ENCODE measurements around the gene FXYD2.
"Not testable (repeated sequence)": the region's sequence is repeated elsewhere in the genome, so short reads cannot be mapped to it uniquely, and the experiment has no call there.

FXYD2 gene

DNA sequence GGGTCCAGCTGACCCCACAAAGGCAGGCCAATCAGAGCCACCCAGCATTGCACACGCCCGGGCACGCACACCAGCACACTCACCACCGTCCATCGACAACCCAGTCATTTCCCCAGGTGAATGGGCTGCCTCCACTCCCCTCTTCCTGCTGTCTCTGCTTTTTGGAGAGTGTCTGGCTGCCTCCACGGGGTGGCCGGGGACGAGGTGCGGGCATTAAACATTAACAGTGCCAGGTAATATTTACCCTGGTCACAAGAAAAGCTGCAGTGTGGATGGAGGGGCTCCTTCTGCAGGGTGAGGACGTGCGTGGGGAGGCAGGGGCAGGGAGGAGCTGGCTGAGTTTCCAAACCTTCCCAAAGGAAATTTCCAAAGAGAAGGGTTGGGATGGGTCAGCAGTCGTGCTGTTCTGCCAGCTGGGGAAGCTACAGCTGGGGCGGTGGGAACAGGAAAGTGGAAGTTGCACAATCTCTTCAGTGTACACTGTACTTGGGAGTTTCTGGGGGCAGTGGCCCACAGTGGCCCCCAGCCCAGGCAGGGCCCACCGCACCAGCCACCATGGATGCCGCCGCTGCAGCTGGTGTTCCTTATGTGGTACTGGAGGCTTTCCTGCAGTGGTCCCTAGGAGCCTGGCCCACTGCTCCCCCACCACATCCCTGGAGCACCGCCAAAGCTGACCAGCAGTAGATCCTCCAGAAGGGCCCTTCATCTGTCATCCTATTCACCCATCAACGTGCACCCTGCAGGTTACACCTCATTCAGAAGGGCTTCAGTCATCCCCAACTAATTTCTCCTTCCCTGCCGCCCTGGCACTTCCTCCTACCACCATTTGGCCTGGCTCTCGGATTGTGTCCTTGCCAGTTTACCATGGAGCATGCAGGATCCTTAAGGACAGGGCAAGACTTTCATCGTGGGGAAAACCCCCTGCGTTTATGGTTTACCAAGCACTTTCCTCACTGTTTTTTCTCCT, at the start of gene FXYD2:
FXYD2 (minus strand) TSS at position 174 of the 967 bp plus-strand sequence; CDS start at position 108, 66 bp downstream.
- no peak for DNase-seq

DNA sequence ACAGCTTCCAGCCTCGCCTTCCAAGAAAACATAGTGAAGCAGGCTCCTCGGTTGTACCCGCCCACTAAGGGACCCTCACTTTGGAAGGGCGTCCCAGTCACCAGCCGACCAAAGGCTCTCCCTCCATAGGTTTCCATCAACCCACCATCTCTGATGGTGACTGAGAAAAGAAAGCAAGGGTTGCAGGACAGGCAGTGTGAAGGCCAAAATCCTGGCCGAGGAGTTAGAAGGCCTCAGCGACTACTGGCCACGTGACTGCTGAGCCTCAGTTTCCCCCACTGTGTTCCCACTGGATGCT, 49.2 kb upstream of the FXYD2 start:
- DNase-seq: no peak

DNA sequence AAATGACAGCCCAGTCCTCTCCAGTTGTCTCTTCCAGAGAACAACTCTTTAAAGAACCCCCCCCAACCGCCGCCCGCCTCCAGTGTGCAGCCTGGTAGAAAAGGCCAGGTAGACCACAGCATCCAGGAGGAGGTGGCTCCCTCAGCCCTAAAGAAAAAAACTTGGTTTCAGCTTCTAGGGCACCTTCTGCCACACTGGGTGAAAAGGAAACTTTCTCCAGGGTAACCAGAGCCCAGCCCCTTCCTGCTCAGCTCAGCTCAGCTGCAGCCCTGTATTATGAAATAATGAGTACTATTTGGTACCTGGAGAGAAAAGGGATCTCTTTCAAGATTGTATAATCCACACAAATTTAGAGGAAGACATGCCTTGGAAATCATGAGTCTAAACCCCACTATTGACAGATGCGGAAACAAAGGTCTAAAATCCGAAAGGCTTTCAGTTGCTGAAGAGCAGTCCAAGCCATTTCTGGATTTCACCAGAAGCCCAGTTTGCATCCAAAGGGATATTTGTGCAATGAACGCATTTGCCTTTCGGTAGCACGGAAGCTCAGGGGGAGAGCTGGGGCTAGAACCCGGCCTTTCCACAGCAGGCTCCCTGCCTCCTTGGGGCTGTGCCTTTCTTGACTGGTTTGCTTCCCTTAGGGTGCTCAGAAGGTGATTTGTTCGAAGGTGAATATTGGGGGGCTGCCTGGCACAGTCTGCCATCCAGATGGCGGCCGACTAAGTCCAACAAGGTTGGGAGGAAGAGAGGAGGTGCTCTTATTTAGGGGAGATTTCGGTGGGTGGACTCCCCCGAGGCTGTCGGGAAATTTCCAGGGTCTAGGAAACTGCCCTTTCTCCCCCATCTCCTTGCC, 48.7 kb upstream of the FXYD2 start:
- DNase-seq: no peak

DNA sequence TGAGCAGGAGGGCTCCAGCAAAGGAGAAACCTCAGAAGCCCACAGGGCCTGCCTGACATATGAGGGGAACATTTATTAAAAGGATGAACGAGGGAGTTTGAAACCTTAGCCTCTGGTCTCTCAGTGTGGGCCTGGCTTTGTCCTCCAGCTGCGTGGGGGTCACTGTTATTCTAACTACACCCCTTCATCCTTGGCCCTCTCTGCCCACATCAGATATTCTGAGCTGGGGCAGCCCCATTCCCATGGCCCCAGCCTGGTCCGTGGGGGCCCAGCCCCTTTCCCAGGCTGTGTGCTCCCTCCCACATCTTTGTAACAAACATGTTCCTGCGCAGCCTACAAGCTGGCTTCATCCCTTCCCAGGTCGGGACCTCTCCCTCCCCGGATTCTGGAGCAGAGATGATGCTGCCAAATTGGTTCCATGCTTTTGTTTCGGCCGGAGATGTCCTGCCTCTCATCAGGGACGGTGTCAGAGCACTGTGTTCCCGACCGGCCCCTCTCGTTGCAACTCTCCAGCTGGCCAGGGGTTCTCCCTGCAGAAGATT, 47.9 kb upstream of the FXYD2 start:
- DNase-seq: no peak

DNA sequence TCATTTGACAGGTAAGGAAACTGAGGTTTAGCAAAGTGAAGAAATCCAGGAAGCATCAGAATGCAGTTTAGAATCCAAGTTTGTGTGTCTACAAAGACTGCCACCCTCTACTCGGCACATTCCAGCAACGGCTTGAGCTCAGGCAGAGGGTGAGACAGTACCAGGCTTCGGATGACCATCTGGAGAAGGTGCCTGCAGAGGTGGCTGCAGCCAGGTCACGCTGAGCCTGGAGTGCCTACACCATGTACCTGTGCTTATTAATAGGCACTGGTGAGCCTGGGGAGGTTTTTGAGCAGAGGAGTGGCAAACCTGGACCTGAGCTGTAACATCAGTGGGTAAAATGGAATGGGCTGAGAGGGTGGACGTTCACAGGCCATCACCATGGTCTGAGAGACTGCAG, 47.2 kb upstream of the FXYD2 start:
- no peak for DNase-seq

DNA sequence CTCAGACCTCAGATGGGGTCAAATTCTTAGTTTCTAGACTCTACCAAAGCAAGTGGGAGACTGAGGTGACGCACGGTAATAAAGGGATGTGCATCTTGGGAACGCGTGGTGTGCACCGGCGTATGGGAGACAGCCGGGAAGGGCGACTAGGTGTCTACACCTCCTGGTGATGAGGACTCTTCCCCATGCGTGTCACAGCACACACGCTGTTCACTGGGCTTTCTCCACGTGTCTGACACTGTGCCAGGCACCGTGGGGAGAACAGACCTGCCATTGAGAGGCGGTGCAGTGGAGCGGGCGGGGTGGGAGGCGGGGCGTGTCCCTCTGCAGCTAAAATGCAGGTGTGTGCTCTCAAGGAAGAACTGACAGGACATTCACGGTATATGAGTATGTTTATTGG, 46.6 kb upstream of the FXYD2 start:
- no peak for DNase-seq

DNA sequence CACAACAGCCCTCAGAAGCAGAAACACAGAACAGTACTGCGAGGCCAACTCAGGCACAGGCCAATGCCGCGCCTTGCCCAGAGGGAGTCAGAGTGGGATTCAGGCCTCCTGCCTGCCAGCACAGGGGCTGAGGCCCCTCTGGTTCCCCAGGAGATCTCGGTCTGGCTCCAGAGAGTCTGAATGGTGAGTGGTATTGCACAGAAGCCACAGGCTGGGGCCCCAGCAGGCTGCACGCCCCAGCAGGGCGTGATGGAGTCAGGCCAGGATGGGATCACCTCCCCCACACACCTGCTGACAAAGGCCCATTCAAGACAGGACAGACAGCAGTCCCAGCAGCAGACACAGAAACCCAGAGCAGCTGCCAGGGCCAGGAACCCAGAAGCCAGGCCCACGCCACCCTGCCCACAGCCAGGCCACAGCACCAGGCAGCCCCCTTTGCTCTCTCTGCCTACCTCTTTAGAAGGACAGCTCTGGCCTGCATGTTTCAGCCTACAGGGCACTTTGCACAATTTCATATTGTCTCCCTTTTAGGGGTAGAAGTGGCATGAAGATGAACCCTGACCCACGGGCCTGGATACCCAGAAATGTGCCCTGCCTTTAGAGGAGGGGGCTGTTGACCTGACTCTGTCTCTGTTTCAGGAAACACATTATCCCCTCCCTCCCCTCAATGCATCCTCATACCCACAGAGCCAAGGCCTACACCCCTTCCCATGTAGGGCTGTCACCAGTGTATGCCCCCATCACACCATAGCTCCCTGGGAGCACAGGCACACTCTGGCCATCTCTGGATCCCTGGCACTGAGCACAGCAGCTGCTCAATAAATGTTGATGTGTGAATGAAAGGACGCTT, 45.8 kb upstream of the FXYD2 start:
- DNase-seq: no peak

DNA sequence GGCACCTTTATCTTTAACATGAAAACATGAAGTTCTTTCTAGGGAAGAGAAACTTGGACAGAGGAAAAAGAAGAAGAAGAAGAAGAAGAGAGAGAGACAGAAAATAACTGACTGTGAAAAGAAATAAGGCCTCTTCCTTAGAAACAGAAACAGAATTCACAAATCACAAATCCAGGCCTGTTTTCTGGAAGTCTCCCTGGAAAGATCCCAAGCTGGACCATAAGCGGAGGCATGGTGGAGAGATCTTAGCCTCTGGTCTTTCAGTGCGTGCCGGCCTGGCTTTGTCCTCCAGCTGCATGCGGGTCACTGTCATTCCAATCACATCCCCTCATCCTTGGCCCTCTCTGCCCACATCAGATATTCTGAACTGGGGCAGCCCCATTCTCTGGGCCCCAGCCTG, 45.1 kb upstream of the FXYD2 start:
- no peak for DNase-seq

DNA sequence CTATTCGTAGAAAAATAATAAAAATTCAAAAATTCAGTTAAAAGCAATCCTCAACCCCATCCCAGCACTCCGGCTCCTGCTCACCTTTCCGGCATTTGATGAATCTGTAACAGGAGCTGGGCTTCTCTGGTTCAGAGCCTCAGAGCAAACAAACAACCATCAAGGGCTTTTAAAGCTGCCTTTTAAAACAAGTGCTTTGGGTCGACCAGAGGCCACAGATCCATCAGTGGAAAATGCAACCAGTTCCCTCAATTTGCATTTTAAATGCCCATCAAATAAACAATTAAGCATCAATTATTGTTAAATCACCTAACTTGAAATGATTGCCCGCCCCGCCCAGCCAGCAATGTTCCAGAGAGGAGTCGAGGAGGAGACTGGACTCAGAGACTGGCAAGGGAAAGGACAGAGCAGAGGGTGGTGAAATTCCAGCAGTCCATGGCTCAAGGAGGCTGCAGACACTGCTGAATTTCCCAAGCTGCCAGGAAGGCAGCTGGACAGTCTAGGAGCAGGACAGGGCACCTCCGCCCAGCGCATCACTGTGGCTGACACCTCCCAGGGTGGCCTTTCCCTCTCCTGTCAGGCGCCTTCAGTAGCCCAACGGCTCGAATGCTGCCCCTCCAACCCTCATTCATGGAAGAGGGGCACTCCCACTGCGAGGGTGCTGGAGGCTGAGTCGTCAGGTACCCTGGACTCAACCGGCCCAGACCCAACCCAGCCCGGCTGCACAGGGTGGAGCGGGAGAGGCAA, 44.4 kb upstream of the FXYD2 start:
- no peak for DNase-seq

DNA sequence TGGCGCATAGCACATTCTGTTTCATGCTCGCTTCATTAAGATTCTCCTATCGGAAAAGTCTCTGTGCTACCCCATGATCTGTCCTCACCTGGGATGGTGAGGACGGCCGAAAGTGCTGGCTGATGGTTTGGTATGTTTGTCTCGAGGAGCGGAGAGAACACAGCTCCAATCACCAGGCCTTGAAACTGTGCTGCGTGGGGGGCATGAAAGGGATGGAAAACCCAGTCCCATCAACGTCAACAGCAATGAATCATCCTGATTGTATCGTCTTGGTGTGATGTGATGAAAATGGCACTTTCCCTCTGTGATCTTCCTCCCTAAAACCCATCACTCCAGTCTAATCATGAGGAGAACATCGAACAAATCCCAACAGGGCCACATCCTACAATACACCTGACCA, 43.5 kb upstream of the FXYD2 start:
- no peak for DNase-seq

DNA sequence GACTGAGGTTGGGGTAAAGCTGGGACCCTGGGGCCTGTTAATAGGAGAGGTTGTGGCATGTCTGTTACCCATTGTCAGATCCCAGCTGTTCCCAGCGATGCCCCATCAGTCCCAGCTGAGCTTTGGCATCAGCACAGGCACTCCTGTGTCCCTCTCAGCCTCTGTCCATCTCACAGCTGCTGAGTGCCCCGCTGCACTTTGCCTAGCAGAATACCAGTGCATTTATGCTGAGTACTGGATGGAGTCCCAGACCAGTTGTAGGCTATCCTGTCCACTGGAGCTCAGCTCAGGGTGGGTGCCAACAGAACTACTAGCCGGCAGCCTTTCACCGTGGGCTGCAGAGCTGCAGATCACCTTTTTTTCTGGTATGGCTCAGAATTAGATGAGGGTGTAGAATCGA, 42.0 kb upstream of the FXYD2 start:
- no peak for DNase-seq

DNA sequence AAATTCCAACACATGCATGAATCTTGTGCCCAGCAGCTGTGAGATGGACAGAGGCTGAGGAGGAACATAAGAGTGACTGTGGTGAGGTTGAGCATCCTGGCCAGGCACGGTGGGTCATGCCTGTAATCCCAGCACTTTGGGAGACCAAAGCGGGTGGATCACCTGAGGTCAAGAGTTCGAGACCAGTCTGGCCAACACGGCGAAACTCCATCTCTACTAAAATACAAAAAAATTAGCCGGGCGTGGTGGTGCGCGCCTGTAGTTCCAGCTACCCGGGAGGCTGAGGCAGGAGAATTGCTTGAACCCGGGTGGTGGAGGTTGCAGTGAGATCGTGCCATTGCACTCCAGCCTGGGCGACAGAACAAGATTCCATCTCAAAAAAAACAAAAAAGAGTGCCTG, 41.0 kb upstream of the FXYD2 start:
- DNase-seq: not testable (repeated sequence)

DNA sequence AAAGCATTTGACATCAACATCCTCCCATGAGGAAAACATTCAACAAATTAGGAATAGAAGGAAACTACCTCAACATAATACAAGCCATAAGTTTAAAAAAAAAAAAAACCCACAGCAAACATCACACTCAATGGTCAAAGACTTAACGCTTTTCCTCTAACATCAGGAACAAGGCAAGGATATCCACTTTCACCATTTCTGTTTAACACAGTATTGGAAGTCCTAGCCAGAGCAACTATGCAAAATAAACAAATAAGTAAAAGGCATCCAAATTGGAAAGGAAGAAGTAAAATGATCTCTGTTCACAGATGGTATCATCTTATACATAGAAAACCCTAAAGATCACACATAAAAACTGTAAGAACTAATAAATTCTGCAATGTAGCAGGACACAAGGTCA, 38.8 kb upstream of the FXYD2 start:
- no peak for DNase-seq

DNA sequence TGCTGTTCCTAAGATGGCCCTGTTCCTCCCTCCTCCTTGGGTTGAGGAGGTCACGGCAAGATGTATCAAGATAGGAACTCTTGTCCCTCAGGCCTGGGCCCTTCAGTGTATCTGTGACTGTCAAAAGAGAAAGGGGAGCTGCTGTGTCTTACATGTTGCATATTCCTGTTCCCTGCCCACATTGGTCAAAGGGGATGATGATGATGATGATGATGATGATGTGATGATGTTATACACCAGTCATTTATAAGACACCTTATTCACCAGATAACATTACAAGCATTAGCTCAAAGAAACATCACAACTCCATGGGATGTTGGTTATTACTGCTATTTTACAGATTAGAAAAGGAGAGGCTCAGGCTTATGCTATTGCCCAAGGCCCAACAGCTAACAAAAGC, 38.2 kb upstream of the FXYD2 start:
- DNase-seq: no peak

DNA sequence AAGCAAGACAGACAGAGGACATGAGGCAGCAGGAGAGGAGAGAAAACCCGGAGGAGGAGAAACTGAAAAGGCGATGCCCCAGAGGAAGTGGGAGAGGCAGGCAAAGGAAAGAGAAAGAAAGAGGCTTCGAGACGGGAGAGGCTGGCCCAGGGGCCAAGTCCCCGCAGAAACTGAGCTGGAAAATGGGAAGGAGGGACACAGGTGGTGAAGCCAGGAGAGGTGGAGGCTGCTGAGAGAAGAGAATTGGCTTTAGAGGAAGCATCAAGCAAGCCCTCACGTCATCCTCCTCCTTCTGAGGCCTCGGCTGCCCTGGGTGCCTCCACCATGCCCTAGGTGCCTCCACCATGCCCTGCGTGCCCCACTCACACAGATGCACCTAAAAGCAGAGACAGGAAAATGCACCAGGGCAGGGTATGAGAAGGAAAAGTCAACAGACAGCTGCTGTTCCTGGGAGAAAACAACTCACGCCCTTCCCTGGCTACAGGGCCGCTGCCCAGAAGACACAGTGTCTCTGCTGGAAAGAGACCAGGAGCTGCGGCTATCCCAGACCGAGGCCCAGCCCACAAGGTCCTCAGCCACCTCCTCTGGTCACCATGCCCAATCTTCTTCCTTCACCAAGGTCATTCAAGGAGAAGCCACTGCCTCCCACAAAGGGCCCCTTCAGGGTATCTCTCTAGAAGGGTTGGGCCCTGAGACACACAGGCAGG, 37.6 kb upstream of the FXYD2 start:
- DNase-seq: no peak

DNA sequence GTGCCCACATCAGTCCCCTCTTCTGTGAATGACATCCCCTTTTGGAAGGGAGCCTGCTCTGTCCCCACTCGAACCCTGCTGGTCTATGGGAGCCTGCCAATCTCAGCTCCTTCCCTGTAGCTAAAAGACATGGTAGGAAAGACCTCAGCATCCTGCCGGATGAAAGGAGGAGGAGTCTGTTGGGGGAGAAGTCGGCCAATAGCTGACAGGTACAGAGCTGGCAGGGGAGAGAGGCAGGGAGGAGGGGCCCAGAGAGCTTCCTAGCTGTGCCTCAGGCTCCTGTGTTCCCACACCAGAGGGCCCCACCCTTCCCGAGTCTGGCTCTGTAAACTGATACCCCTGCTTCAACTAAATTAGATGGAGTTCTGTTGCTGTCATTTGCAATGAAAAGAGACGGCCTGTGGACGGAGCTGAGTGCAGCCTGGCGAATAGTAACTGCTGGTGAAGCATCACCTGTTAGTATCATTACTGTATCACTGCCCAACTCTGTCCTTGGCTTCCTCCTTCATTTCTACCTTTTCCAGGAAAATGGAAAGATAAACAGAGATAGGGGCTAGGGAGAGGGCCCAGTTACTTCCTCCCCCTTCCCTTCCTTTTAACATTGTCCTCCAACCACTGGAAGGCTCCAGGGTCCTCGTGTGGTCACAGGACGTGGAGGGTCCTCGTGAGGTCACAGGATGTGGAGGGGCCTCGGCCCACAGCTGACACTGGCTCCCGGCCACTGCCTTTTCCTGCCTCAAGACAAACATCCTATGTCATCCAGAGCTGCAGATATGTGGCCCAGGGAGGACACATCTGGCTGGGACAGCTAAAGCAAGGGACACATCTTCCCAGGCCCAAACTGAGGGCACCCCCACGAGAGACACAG, 36.8 kb upstream of the FXYD2 start:
- no peak for DNase-seq

DNA sequence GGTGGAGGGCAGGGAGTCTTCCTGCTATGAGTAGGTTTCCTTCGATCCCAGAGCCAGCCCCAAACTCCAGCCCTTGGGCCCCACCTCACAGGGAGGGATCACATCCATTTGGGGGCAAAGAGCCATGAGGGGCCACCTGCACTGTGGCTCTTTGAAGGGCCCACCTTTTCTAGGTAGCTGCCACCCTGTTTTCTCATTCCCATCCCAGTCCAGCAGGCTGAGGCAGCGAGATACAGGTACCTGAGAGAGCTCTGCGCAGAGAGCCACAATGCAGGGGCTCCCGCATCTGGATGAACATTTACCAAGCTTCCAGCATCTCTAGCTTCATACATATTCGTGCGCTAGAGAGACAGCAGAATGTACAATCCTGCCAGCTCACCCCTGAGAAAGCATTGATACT, 35.6 kb upstream of the FXYD2 start:
- no peak for DNase-seq

DNA sequence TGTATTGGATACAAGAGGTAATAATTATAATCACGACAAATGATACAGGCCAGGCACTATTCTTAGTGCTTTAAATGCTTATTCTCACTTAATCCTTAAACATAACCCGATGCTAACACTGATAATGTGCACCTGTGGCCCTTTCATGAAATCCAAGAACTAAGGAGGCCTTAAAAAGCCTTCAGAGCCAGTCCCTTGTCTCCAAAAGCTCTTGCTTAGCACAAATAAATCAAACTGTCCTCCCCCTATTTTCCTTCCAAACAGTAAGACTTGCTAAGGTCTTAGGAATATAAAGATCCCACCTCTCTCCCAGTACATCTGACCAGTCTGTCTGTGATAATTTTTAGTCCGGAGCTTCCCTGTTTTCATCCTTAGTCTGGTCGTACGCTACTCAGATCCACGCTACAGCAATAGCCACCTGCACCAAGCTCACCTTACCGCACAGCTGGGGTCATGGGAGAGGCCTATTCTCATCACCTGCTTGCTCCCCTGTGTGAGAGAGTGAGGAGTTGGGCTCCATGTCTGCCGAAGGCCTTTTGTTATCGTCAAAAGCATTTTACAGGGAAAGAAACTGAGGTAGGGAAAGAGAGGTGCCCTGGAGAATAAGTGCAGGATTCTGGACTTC, 35.1 kb upstream of the FXYD2 start:
- DNase-seq: no peak

DNA sequence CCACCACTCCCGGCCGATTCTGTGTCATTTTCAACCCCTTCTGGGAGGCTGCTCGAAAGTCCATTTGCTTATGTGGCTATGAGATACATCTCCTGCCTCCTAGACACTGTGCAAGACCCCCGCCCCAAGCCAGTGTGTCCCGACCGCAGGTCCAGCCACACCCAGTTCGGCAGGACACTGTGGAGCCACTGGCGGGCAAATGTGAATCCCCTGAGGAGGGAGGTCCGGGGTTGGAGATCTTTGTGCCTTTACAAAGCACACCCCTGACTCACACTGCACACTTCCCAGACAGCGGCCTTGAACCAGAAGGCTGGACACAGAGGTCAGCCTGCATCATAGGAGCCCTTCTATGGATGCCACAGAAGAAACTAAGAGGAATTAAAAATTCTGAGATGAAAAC, 34.5 kb upstream of the FXYD2 start:
- DNase-seq: no peak

Data from stimulated activated CD4-positive, alpha-beta T cell treated with anti-CD3 and anti-CD28 coated beads, Interleukin-15, amount 100 ng/mL, for 24 hours (primary cell).